Activated T-helper 1 cell treated with anti-CD3 and anti-CD28 coated beads, Interleukin-2, amount 50 U/mL, for 16 hours (primary cell): ENCODE results near the gene BMS1.
"Not testable (repeated sequence)": the region's sequence is repeated elsewhere in the genome, so short reads cannot be mapped to it uniquely, and the experiment has no call there.

ENCODE experiments used
- DNase-seq, 2 donors: peaks; one replicate each; pipeline ENCODE4 v3.0.0-alpha.2; 2020; ENCODE audit warnings: low read depth in 1 of 2, low spot score in 1 of 2

The BMS1 gene

GRCh38 chr10:42795701-42796100 lies 13.1 kb downstream of the BMS1 start:
- DNase-seq = no peak

- DNase-seq = no peak
Observed at GRCh38 chr10:42801135-42801534, 18.5 kb downstream of the BMS1 start.

GRCh38 chr10:42802876-42803275 lies 20.3 kb downstream of the BMS1 start:
- DNase-seq = no peak

- no peak for DNase-seq
Observed at GRCh38 chr10:42809676-42810075, 27.1 kb downstream of the BMS1 start.

- DNase-seq = no peak
Observed at GRCh38 chr10:42812028-42812427, 29.4 kb downstream of the BMS1 start.

GRCh38 chr10:42813989-42814687 lies 31.5 kb downstream of the BMS1 start:
- DNase-seq = not testable (repeated sequence)

GRCh38 chr10:42816334-42816733 lies 33.7 kb downstream of the BMS1 start:
- DNase-seq = not testable (repeated sequence)

GRCh38 chr10:42816912-42817311 lies 34.3 kb downstream of the BMS1 start:
- DNase-seq = no peak

- DNase-seq = not testable (repeated sequence)
Observed at GRCh38 chr10:42817417-42817816, 34.8 kb downstream of the BMS1 start.

- DNase-seq = not testable (repeated sequence)
Observed at GRCh38 chr10:42826759-42827158, 44.2 kb downstream of the BMS1 start.

- no peak for DNase-seq
Observed at GRCh38 chr10:42827201-42827600, 44.6 kb downstream of the BMS1 start.

GRCh38 chr10:42828391-42828790 lies 45.8 kb downstream of the BMS1 start:
- not testable (repeated sequence) for DNase-seq

GRCh38 chr10:42830237-42830636 lies 47.6 kb downstream of the BMS1 start:
- DNase-seq = no peak

GRCh38 chr10:42836096-42836495 lies 53.5 kb downstream of the BMS1 start:
- no peak for DNase-seq

- DNase-seq = no peak
Observed at GRCh38 chr10:42836771-42837468, 54.3 kb downstream of the BMS1 start.

- not testable (repeated sequence) for DNase-seq
Observed at GRCh38 chr10:42844810-42845209, 62.2 kb downstream of the BMS1 start.

- not testable (repeated sequence) for DNase-seq
Observed at GRCh38 chr10:42847261-42847660, 64.7 kb downstream of the BMS1 start.

GRCh38 chr10:42850931-42851330 lies 68.3 kb downstream of the BMS1 start:
- no peak for DNase-seq

GRCh38 chr10:42859256-42859655 lies 76.7 kb downstream of the BMS1 start:
- DNase-seq = no peak

- not testable (repeated sequence) for DNase-seq
Observed at GRCh38 chr10:42860016-42860415, 77.4 kb downstream of the BMS1 start.

- not testable (repeated sequence) for DNase-seq
Observed at GRCh38 chr10:42862801-42863200, 80.2 kb downstream of the BMS1 start.

GRCh38 chr10:42864575-42864974 lies 82.0 kb downstream of the BMS1 start:
- no peak for DNase-seq

- DNase-seq = no peak
Observed at GRCh38 chr10:42865716-42866114, 83.1 kb downstream of the BMS1 start.
